Measurements from ENCODE around the gene LAT.

DNA sequence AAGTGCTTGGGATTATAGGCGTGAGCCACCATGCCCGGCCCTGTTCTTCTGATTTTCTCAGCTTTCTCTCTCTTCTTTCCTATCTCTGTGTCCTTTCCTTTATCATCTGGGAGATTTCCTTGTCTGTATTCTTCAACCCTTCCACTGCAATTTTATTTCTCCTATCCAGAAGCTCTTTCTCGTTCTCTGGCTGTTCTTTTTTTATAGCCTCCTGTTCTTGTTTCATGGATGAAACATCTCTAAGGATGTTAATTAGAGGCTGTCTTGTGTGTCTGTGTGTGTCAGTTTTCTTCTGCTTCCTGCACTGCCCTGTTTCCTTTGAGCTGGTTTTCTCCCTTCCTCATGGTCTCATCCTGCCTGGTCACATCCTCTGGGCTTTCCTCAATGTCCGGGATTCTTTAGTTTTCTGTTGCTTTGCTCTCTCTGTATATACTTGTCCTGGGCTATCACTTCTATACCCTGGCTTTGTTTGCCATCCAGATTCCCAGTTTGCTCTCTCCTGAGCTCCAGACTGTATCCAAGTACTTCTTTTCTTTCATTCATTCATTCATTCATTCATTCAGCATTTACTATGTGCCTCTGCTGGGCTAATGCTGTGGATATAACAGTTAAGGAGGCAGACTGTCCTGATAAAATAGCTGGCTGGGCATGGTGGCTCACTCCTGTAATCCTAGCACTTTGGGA lies 2.5 kb downstream of the LAT start:
- TF ChIP-seq, protein P1, sequence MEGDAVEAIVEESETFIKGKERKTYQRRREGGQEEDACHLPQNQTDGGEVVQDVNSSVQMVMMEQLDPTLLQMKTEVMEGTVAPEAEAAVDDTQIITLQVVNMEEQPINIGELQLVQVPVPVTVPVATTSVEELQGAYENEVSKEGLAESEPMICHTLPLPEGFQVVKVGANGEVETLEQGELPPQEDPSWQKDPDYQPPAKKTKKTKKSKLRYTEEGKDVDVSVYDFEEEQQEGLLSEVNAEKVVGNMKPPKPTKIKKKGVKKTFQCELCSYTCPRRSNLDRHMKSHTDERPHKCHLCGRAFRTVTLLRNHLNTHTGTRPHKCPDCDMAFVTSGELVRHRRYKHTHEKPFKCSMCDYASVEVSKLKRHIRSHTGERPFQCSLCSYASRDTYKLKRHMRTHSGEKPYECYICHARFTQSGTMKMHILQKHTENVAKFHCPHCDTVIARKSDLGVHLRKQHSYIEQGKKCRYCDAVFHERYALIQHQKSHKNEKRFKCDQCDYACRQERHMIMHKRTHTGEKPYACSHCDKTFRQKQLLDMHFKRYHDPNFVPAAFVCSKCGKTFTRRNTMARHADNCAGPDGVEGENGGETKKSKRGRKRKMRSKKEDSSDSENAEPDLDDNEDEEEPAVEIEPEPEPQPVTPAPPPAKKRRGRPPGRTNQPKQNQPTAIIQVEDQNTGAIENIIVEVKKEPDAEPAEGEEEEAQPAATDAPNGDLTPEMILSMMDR (IDR thresholded peaks at IDR 0.05 in 8 of 11, conservative IDR thresholded peaks at IDR 0.05 in 3 of 11), result no peak
- no peak for TF ChIP-seq POLR2A (IDR thresholded peaks at IDR 0.05)

All from spleen (tissue), 7 donors.